Measurements from ENCODE around the gene RAB11A.

RAB11A gene

DNA sequence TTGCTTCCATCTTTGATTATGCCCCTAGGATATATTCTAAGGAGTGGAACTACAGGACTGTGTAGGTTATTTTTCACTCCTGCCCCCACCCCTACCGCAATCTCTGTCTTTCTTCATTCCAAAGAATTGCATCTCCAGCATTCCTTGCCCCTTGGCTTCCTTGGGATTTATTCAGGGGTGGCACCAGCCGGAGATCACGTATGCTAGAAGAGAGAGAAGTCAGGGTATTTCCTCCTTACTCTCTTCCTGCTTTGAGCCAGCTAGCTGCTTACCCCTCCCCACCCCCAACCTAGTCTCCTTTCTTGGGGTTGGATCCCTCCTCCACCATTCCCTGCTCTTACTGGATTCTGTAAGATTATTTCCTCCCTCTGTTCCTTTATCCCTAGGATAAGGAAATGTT is 42.2 kb upstream of the RAB11A start:
- TF ChIP-seq, protein P1, sequence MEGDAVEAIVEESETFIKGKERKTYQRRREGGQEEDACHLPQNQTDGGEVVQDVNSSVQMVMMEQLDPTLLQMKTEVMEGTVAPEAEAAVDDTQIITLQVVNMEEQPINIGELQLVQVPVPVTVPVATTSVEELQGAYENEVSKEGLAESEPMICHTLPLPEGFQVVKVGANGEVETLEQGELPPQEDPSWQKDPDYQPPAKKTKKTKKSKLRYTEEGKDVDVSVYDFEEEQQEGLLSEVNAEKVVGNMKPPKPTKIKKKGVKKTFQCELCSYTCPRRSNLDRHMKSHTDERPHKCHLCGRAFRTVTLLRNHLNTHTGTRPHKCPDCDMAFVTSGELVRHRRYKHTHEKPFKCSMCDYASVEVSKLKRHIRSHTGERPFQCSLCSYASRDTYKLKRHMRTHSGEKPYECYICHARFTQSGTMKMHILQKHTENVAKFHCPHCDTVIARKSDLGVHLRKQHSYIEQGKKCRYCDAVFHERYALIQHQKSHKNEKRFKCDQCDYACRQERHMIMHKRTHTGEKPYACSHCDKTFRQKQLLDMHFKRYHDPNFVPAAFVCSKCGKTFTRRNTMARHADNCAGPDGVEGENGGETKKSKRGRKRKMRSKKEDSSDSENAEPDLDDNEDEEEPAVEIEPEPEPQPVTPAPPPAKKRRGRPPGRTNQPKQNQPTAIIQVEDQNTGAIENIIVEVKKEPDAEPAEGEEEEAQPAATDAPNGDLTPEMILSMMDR (IDR thresholded peaks at IDR 0.05; ENCODE audit: control insufficient read depth, insufficient read depth, low read depth, low read length, missing control alignments): no peak
- no peak overlapping the region for H3K4me3 ChIP-seq (ENCODE audit: control insufficient read depth, low read depth, low read length)
- no peak for DNase-seq (ENCODE audit: low read depth)

DNA sequence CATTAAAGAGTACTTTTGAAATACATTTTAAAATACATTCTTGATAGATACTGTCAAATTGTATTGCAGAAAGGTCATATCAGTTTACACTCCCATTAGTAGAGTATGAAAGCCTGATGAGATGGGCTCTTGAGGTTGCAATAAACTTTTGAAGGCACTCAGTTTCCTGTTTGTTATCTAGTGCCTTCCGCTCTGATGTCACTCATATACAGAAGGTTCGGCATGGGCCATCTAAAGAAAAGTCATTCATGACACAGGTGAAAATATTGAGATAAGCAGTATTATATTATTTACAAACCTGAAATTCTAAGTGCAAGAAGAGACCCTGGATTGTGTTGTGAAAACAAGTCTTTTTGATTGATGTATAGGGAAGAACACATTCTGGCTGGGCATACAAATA is 40.7 kb upstream of the RAB11A start:
- DNase-seq (ENCODE audit: low read depth): no peak
- TF ChIP-seq, protein P1 (IDR thresholded peaks at IDR 0.05; ENCODE audit: control insufficient read depth, insufficient read depth, low read depth, low read length, missing control alignments): no peak
- no peak overlapping the region for H3K4me3 ChIP-seq (ENCODE audit: control insufficient read depth, low read depth, low read length)

DNA sequence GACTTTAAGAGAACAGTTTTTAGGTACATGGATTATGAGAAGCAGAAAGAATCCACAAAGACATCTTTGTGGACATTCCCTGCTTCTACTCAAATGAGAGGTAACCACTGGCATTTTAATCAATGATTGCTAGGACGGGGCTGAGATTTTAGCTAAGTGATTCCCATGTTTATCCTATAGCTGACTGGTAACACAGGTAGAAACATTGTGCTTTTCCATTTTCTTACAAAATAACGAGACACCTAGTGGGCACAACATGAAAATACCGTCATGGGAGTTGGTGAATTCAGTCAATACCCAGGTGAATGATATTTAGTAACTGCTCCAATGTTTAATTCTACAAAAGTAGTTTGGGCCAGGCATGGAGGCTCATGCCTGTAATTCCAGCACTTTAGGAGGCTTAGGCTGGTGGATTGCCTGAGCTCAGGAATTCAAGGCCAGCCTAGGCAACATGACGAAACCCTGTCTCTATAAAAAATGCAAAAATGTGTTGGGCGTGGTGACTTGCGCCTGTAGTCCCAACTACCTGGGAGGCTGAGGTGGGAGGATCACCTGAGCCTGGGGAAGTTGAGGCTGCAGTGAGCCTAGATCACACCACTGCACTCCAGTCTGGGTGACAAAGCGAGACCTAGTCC is 40.0 kb upstream of the RAB11A start:
- TF ChIP-seq, protein P1 (IDR thresholded peaks at IDR 0.05; ENCODE audit: control insufficient read depth, insufficient read depth, low read depth, low read length, missing control alignments): peak; percentile 49
- no peak for DNase-seq (ENCODE audit: low read depth)

DNA sequence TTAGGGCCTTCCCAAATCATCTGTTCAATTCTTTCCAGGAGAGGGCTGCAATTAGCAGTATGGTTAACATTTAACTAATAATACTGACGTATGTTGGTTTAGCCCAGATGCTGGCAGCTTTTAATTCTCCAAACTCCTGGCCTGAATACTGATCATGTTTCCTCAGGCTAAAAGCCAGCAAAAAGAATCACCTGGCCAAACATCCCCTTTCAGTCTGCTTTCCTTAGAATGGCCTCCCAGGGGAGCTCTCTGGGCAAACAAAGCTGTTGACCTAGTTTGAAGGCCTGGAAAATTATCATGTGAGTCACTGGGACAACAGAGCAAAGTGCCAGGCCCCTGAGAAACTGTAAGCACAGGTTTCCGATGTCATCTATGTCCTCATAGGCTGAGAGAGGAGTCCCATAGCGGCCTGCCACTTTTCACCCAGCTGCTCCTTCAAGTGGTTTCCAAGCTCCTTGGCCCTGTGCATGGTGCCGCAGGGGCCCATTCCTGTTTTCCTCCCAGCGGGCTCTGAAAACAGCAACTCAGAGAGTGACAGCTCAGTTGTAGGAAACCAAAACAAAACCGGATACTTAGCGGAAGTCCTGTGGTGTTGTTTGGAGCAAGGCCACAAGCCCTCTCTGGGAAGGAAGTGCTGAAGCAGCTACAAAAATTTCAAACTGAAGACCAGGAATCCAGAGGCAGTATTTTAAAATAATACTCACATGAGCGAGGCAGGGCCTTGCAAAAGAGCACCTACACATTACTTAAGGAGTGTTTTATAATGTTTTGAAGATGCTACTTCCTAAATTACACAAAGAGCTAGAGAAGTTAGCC is 36.5 kb upstream of the RAB11A start:
- TF ChIP-seq, protein P1 (IDR thresholded peaks at IDR 0.05; ENCODE audit: control insufficient read depth, insufficient read depth, low read depth, low read length, missing control alignments): peak; percentile 23
- peak; percentile 67 for DNase-seq (ENCODE audit: low read depth)
- peak overlapping the region; percentile 15 for H3K4me3 ChIP-seq (ENCODE audit: control insufficient read depth, low read depth, low read length)

More for the DNA sequence above, 40.0 kb upstream of the RAB11A start:
- no peak overlapping the region for H3K4me3 ChIP-seq (ENCODE audit: control insufficient read depth, low read depth, low read length)

DNA sequence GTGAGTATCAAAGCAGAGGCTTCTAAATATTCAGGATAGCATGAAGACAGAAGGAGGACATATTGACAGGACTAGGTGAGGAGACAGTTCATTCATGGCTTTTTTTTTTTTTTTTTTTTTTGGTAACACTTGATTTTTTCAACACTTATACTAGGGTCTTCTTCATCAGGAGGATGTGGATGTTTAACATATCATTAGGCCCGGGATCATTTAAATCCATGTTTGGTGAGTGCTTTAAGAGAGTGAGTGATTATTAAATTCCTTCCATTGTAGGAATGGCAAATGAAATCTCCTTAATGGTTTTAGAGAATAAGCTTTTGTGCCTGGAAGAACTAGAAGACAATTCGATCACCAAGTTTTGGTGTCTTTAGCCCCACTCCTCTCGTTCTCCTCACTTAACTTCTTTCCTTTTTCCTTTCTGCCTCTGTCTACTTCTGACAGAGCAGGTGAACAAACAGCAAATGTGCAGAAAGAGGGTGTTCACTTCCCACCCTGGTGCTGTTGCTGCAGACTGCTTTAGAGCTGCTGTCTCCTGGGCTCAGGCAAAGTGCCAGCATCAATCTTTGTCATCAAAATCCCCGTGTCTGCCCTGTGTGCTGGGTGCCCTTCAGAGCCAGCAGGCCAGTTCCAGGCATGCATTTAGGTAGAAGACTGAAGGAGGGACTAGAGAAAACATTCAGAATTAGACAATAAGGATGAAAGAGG is 35.6 kb upstream of the RAB11A start:
- no peak overlapping the region for H3K4me3 ChIP-seq (ENCODE audit: control insufficient read depth, low read depth, low read length)
- TF ChIP-seq, protein P1 (IDR thresholded peaks at IDR 0.05; ENCODE audit: control insufficient read depth, insufficient read depth, low read depth, low read length, missing control alignments): no peak
- no peak for DNase-seq (ENCODE audit: low read depth)

DNA sequence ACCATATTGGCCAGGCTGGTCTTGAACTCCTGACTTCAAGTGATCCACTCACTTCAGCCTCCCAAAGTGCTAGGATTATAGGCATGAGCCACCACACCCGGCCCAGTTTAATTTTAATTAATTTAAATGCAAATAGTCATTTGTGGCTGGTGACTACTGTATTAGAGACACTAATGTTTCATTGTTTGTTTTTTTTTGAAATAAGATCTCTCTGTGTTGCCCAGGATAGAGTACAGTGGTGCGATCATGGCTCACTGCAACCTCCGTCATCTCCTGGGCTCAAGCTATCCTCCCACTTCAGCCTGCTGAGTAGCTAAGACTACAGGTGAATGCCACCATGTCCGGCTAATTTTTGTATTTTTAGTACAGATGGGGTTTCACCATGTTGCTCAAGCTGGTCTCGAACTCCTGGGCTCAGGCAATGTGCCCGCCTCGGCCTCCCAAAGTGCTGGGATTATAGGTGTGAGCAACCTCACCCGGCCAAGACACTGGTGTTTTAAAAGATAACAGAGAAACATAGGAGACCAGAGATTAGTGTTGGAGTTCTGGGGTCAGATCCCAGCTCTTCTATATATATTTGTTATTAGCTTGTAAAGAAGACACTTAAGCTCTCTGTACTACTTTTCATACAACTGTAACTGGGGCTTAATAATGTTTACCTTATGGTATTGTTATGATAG is 34.5 kb upstream of the RAB11A start:
- no peak overlapping the region for H3K4me3 ChIP-seq (ENCODE audit: control insufficient read depth, low read depth, low read length)
- no peak for DNase-seq (ENCODE audit: low read depth)
- TF ChIP-seq, protein P1 (IDR thresholded peaks at IDR 0.05; ENCODE audit: control insufficient read depth, insufficient read depth, low read depth, low read length, missing control alignments): no peak
